Muscle layer of duodenum (tissue), 2 donors: ENCODE data around the gene UQCRH.
A peak's percentile ranks its signal among the peaks of the same experiment; 100 is the strongest.
"Not testable (repeated sequence)": the region's sequence is repeated elsewhere in the genome, so short reads cannot be mapped to it uniquely, and the experiment has no call there.

ENCODE experiments used
- H3K27ac ChIP-seq: one replicate; pipeline ENCODE4 v1.7.0; 2013; ENCODE audit warnings: mild to moderate bottlenecking, low read length
- H3K27me3 ChIP-seq: one replicate; pipeline ENCODE4 v1.7.0; 2013; ENCODE audit warnings: low read depth, mild to moderate bottlenecking, control low read depth, low read length
- H3K36me3 ChIP-seq, 2 donors: one replicate each; pipeline ENCODE4 v1.7.0; 2013; ENCODE audit warnings: low read length in 2 of 2, control low read depth in 1 of 2, mild to moderate bottlenecking in 1 of 2; ENCODE audit not compliant: insufficient read depth in 2 of 2, control insufficient read depth in 1 of 2
- H3K4me1 ChIP-seq, 2 donors: one replicate each; pipeline ENCODE4 v1.7.0; 2013; ENCODE audit warnings: low read length in 2 of 2, mild to moderate bottlenecking in 2 of 2, control low read depth in 1 of 2, moderate library complexity in 1 of 2; ENCODE audit not compliant: insufficient read depth in 2 of 2, control insufficient read depth in 1 of 2
- H3K4me3 ChIP-seq, 2 donors: one replicate each; pipeline ENCODE4 v1.7.0; 2013; ENCODE audit warnings: low read length in 2 of 2, low read depth in 1 of 2, mild to moderate bottlenecking in 1 of 2
- H3K9me3 ChIP-seq, 2 donors: one replicate each; pipeline ENCODE4 v1.7.0; 2013; ENCODE audit warnings: low read length in 2 of 2, control low read depth in 1 of 2, mild to moderate bottlenecking in 1 of 2; ENCODE audit not compliant: control insufficient read depth in 1 of 2
- donor health status: healthy.

UQCRH gene

DNA sequence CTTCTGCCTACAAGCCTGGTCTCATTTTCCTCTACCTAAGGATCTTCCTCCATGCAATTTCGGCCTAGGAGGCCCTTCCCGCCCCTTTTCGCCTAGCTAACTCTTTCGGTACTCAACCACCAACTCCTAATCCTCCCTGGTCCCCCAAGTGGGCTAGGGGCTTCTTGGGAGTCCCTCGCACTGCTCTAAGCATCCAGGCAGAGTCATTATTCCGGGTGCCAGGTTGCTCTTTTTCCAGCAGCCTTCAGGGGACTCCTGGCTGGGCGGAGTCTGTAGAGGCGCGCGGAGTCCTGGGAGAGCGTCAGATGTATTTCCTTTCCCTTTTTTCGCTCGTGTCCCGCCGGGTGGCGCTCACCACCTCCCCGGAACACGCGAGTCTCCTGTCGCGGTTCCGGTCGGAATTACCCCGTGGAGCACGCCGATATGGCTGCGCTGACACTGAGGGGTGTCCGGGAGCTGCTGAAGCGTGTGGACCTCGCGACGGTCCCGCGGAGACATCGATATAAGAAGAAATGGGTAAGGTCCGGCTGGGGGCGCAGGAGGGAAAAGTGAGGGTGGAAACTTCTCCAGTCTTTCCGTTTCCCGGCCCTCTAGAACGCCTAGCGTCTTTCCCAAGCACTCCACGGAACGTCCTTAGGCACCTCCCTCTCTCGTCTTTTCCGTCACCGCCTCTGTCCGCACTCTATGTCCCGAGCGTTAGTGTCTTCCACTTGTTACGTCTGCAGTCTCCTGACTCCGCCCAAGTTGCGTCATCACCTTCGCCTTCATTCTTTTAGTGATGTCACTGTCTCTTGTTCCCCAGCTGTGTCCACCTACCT lies 37.1 kb downstream of the UQCRH start, which contains the start of gene NSUN4:
NSUN4 (plus strand) TSS at position 404 of the 818 bp plus-strand sequence; CDS start at position 424, 20 bp downstream.
- peak within 1 kb of the TSS; percentile 77 to 97 for H3K4me3 ChIP-seq
- no peaks in the 10 kb centered on the region for H3K27me3 ChIP-seq
- peaks cover 16 to 21% of the 10 kb centered on the region in 2 donors for H3K36me3 ChIP-seq
- H3K9me3 ChIP-seq: no peaks in the 10 kb centered on the region
- H3K27ac ChIP-seq: peak within 1 kb of the TSS; percentile 97
- H3K4me1 ChIP-seq: peaks cover 0 to 18% of the 10 kb centered on the region in 2 donors

DNA sequence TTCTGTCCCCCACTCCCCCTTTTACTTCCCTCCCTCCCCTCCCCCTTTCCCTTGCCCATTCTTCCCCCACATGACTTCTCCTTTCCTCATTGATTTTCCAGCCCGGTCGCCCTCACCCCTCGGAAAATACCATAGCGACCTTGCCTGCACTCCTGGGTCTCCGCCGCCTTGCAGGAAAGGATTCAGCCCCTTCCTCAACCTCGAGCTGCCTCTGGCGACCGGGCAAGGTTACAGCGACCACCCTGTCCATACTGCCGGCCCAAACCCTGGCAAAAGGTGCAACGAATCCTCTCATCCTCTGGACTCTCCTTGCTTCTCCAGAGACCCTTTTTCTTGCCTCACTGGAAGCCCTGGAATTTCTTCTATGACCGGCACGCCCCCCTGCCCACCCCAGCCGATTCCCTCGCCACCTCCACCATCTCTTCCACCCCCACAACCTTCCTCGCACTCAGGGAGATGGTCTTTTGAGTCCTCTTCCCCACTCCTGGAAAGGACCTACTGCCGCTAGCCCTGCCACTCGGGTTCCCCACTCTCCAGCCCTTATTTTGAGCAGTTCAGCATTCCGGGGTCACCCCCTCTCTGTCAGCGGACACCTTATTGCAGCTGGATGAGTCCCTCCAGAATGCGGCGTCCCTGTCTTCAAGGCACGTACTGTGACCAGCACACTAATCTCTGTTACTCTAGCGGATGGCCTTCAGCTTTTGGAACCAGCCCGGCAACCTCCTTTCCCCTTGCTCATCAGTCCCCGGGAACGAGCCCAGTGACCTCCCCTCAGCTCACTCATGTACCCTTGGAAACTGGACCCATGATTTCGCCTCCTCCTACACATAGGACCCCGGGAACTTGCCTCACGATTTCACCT lies 38.0 kb downstream of the UQCRH start:
- Histone ChIP-seq H3K4me3 (peak overlapping the region; percentile 77 to 97), H3K36me3 (peaks cover 16 to 23% of the 10 kb centered on the region in 2 donors), H3K4me1 (peaks cover 0 to 18% of the 10 kb centered on the region in 2 donors), H3K27me3 (no peaks in the 10 kb centered on the region), H3K9me3 (no peaks in the 10 kb centered on the region), H3K27ac (peak overlapping the region; percentile 97)

GRCh38 chr1:46342084-46342656 lies 38.7 kb downstream of the UQCRH start:
- Histone ChIP-seq H3K4me1 (peaks cover 0 to 18% of the 10 kb centered on the region in 2 donors), H3K36me3 (peaks cover 16 to 30% of the 10 kb centered on the region in 2 donors), H3K27me3 (no peaks in the 10 kb centered on the region), H3K9me3 (no peaks in the 10 kb centered on the region), H3K4me3 (no peak overlapping the region), H3K27ac (peak overlapping the region; percentile 97)

GRCh38 chr1:46342677-46343350 lies 39.3 kb downstream of the UQCRH start:
- H3K27ac ChIP-seq: no peak overlapping the region
- H3K4me3 ChIP-seq: no peak overlapping the region
- no peaks in the 10 kb centered on the region for H3K27me3 ChIP-seq
- H3K9me3 ChIP-seq: no peaks in the 10 kb centered on the region
- H3K36me3 ChIP-seq: peaks cover 16 to 35% of the 10 kb centered on the region in 2 donors
- peaks cover 0 to 18% of the 10 kb centered on the region in 2 donors for H3K4me1 ChIP-seq

- no peak overlapping the region for H3K4me3 ChIP-seq
- peaks cover 0 to 18% of the 10 kb centered on the region in 2 donors for H3K4me1 ChIP-seq
- peaks cover 16 to 35% of the 10 kb centered on the region in 2 donors for H3K36me3 ChIP-seq
- H3K27me3 ChIP-seq: no peaks in the 10 kb centered on the region
- H3K9me3 ChIP-seq: no peaks in the 10 kb centered on the region
- no peak overlapping the region for H3K27ac ChIP-seq
Observed at GRCh38 chr1:46343351-46343695, 39.8 kb downstream of the UQCRH start.

- Histone ChIP-seq H3K9me3 (no peaks in the 10 kb centered on the region), H3K27ac (no peak overlapping the region), H3K27me3 (no peaks in the 10 kb centered on the region), H3K4me3 (no peak overlapping the region), H3K4me1 (peaks cover 0 to 18% of the 10 kb centered on the region in 2 donors), H3K36me3 (peaks cover 16 to 35% of the 10 kb centered on the region in 2 donors)
Observed at GRCh38 chr1:46343705-46344104, 40.2 kb downstream of the UQCRH start.

DNA sequence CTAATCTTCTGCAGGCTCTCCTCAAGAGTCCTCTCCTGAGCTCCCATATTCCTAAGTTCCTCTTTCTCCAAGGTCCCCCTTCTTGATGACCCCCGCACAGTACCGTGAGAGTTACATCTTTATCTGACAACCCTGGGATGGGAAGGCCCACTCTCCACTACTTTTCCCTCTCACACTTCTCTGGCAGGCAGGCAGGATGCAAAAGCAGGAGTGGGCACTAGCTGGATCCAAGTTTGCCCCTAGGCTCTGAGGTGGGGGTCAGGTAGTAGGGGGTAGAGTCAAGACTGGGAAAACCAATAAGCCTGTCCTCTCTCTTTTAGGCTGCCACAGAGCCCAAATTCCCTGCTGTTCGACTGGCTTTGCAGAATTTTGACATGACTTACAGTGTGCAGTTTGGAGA lies 41.0 kb downstream of the UQCRH start:
- Histone ChIP-seq H3K27ac (no peak overlapping the region), H3K36me3 (peaks cover 18 to 39% of the 10 kb centered on the region in 2 donors), H3K4me1 (peaks cover 0 to 18% of the 10 kb centered on the region in 2 donors), H3K9me3 (no peaks in the 10 kb centered on the region), H3K27me3 (no peaks in the 10 kb centered on the region), H3K4me3 (no peak overlapping the region)

GRCh38 chr1:46345281-46345680 lies 41.8 kb downstream of the UQCRH start:
- H3K9me3 ChIP-seq: no peaks in the 10 kb centered on the region
- H3K4me1 ChIP-seq: peaks cover 0 to 14% of the 10 kb centered on the region in 2 donors
- peaks cover 25 to 47% of the 10 kb centered on the region in 2 donors for H3K36me3 ChIP-seq
- H3K27me3 ChIP-seq: no peaks in the 10 kb centered on the region
- H3K4me3 ChIP-seq: no peak overlapping the region
- no peak overlapping the region for H3K27ac ChIP-seq

DNA sequence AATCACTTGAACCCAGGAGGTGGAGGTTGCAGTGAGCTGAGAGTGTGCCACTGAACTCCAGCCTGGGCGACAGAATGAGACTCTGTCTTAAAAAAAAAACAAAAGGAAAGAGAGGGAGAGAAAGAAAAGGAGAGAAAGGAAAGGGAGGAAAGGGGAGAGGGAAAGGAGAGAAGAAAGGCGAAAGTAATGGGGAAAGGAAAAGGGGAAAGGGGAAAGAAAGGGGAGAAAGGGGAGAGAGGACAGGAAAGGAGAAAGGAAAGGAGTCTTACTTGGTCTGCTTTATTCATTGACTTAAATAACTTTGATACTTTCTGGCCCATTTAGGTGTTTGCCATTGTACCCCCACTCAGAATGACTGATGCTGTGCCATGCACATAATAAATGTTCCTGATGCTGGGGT lies 48.9 kb downstream of the UQCRH start:
- Histone ChIP-seq H3K4me3 (no peak overlapping the region), H3K36me3 (peaks cover 29 to 42% of the 10 kb centered on the region in 2 donors), H3K27ac (no peak overlapping the region), H3K4me1 (no peaks in the 10 kb centered on the region), H3K27me3 (no peaks in the 10 kb centered on the region), H3K9me3 (no peaks in the 10 kb centered on the region)

DNA sequence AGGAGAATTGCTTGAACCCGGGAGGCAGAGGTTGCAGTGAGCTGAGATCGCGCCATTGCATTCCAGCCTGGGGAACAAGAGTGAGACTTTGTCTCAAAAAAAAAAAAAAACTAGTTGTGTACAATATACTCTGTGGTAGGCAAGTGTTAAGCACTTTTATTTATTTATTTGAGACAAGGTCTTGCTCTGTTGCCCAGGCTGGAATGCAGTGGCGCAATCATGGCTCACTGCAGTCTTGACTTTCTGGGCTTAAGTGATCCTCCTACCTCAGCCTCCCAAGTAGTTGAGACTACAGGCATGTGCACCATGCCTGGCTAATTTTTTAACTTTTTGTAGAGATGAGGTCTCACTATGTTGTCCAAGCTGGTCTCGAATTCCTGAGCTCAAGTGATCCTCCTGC lies 52.4 kb downstream of the UQCRH start:
- not testable (repeated sequence) for H3K4me1 ChIP-seq, H3K4me3 ChIP-seq, H3K27ac ChIP-seq, H3K9me3 ChIP-seq, H3K27me3 ChIP-seq
- peaks cover 20 to 40% of the 10 kb centered on the region in 2 donors for H3K36me3 ChIP-seq
